GM10248 (cell line): ENCODE measurements around the gene PCDH1.

Experiments
- CTCF ChIA-PET: fragments of 300-600 bp; sonication (Branson Sonifier 250); formaldehyde crosslinking; extraction: SDS; loops from one replicate; lab custom pipeline; 2021; ENCODE audit warnings: antibody characterized with exemption; lab: Yijun Ruan, JAX
- POLR2A ChIA-PET: fragments of 350-650 bp; sonication (Branson Sonifier 250); formaldehyde crosslinking; extraction: SDS; loops from one replicate; lab custom pipeline; 2020; ENCODE audit warnings: antibody characterized with exemption; lab: Yijun Ruan, JAX
- DNase-seq: peaks from one replicate; pipeline ENCODE4 v3.0.0; 2012; ENCODE audit errors: extremely low spot score
- CTCF ChIP-seq: IDR thresholded peaks from 2 replicates; pipeline ENCODE4 v1.5.1; 2012; ENCODE audit warnings: mild to moderate bottlenecking, low read depth; ENCODE audit errors: extremely low read depth, missing control alignments, control extremely low read depth

Gene PCDH1

DNA sequence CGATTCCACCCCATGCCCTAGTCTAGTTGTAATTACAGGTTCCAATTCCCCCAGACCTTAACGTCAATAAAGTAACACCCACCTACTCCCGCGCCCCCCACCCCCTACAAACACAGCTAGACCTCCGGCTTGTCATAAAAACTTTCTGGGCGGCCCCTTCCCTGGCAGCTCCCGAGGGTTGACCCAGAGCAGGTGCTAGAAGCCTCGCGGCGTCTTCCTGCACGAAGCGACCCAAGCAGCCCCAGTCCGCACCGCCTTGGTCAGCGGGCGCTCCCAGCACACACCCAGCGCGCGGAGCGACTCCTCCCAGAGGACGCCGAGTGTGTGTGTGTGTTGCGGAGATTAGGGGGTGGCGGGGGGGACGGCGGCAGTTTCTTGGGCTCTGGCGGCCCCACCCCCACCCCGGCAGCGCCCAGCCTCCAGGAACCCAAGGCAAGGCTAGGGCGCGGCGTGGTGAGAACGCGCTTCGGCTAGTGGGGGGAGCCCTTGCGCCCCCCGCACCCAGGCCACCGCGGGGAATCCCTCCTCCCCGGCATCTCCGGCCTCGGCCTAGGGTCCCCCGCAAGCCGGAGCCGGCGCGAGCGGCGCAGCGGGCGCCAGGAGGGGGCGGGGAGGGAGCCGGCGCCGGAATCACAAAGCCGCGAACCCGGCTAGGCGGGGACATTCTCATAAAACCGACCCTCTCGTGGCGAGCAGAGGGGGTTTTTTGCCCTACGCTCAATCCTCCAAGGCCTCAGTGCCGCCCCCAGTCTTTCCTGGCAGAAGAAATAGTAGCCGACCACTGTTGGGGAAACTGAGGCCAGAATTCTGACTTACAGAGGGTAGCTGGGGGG lies 2.2 kb downstream of the PCDH1 start:
- POLR2A ChIA-PET = interaction anchor here (0.5 kb wide), 1 partner anchor 10 kb away, joined by 6 read pairs; no protein-coding TSS in a partner anchor
- TF ChIP-seq CTCF = no peak
- CTCF ChIA-PET = interaction anchor here (1.3 to 8.4 kb wide), 2 partner anchors 85 to 182 kb away, joined by 3 to 158 read pairs; no protein-coding TSS in a partner anchor
- DNase-seq = no peak

- CTCF ChIA-PET = interaction anchor here (1.3 to 1.4 kb wide), 2 partner anchors 15 to 183 kb away, joined by 3 to 4 read pairs; no protein-coding TSS in a partner anchor
- no peak for TF ChIP-seq CTCF
- POLR2A ChIA-PET = no interaction called here
- DNase-seq = no peak
Measured at GRCh38 chr5:141875022-141875740, 3.0 kb downstream of the PCDH1 start.

DNA sequence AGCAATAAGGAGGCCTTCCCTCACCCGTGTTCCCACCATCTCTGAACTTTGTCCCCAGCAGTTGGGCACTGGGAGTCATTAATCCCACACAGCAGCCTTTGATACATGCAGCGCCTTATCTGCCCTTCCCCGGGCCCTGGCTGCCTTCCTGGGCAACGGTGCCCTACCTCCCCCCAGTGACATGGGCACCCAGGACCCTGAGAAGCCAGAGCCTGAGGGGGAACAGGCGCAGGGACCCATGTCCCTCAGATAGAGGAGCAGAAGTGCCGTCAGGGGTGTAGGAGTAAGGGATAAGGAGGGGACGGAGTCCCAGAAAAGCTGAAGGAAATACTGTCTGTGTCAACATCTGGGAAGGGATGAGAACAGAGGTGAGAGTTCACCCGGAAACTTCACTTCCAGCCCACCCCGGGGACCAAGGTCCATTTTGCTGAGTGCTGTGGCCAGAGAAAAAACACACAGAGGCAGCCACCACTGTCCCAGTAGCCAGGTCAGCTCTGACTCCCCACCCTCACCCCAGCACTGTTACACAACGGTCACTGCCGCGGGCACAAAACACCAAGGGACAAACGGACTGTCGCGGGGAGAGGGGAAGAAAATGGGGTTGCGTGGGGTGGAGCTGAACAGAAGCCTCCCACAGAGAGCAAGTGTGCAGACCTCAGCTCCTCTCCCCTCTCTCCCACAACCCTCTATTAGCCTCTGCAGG lies 3.8 kb downstream of the PCDH1 start:
- ChIA-PET CTCF (interaction anchor here (1.3 to 1.4 kb wide), 2 partner anchors 15 to 182 kb away, joined by 3 to 4 read pairs; no protein-coding TSS in a partner anchor), POLR2A (no interaction called here)
- TF ChIP-seq CTCF = no peak
- no peak for DNase-seq

DNA sequence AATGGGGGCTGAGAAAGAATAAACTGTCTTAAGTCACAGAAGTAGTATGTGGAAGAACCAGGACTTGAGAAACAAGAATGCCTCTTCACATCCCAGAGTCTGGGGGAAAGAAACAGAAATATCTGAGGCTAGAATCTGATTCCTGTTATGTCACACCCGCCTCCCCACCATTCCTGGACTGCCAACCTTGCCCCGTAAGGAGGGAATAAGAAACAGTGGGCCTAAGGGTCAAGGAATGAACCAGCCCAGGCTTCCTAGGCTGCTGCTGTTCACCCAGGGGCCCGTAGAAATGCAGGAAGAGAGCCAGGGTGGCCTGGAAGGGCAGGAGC lies 4.3 kb downstream of the PCDH1 start:
- CTCF ChIA-PET = interaction anchor here (1.4 kb wide), 1 partner anchor 182 kb away, joined by 3 read pairs; no protein-coding TSS in a partner anchor
- POLR2A ChIA-PET = no interaction called here
- no peak for DNase-seq
- TF ChIP-seq CTCF = no peak

GRCh38 chr5:141872496-141873356 lies 5.5 kb downstream of the PCDH1 start:
- no peak for TF ChIP-seq CTCF
- ChIA-PET POLR2A (no interaction called here), CTCF (interaction anchor here (0.7 kb wide), 1 partner anchor 170 kb away, joined by 3 read pairs; no protein-coding TSS in a partner anchor)
- no peak for DNase-seq

GRCh38 chr5:141871870-141872269 lies 6.3 kb downstream of the PCDH1 start:
- ChIA-PET CTCF (no interaction called here), POLR2A (no interaction called here)
- TF ChIP-seq CTCF = no peak
- DNase-seq = no peak
